OCI-LY1 (cell line): Measurements from ENCODE around the gene OR2T11.

ENCODE experiments used
- CTCF ChIP-seq: fragments of 200-600 bp; sonication (generic), shearing (Covaris generic); IDR thresholded peaks from 2 replicates; pipeline ENCODE4 v1.5.1; 2017; ENCODE audit warnings: mild to moderate bottlenecking, antibody characterized with exemption, low read length, moderate library complexity, mixed read lengths
- EZH2 ChIP-seq: fragments of 200-600 bp; sonication (generic), shearing (Covaris generic); IDR thresholded peaks from 2 replicates; pipeline ENCODE4 v1.8.0; 2017; ENCODE audit warnings: borderline replicate concordance, mixed run types, mild to moderate bottlenecking, antibody characterized with exemption, low read length, moderate library complexity, mixed read lengths

GRCh38 chr1:248625166-248625565, 9.7 kb downstream of the OR2T11 start:
- TF ChIP-seq CTCF = no peak
- TF ChIP-seq EZH2 = no peak
